Activated CD4-positive, alpha-beta memory T cell treated with anti-CD3 and anti-CD28 coated beads for 36 hours (primary cell): ENCODE data around the gene CTSK. TPM values are rescaled to one million over a fixed set of nuclear protein-coding genes. Genes with fewer than 3 reads are reported as not detected.
"Not testable (repeated sequence)": the region's sequence is repeated elsewhere in the genome, so short reads cannot be mapped to it uniquely, and the experiment has no call there.

Source experiments
- CTCF ChIA-PET: fragments of 350-600 bp; sonication (Branson Sonifier 250); formaldehyde crosslinking; loops from one replicate; lab custom pipeline; 2021; ENCODE audit warnings: antibody characterized with exemption, inconsistent platforms; lab: Charles Lee
- POLR2A ChIA-PET: fragments of 350-600 bp; sonication (Branson Sonifier 250); formaldehyde crosslinking; loops from one replicate; lab custom pipeline; 2021; ENCODE audit warnings: antibody characterized with exemption; lab: Charles Lee
- DNase-seq: peaks from one replicate; pipeline ENCODE4 v3.0.0-alpha.2; 2020
- H3K27ac Mint-ChIP-seq: one replicate; pipeline ENCODE4 v1.8.0; 2021; ENCODE audit warnings: mixed read lengths
- H3K27me3 Mint-ChIP-seq: one replicate; pipeline ENCODE4 v1.8.0; 2021; ENCODE audit warnings: mixed read lengths
- H3K36me3 Mint-ChIP-seq: one replicate; pipeline ENCODE4 v1.8.0; 2021; ENCODE audit warnings: mixed read lengths
- H3K4me1 Mint-ChIP-seq: one replicate; pipeline ENCODE4 v1.8.0; 2021; ENCODE audit warnings: low read depth, mixed read lengths
- H3K4me3 Mint-ChIP-seq: one replicate; pipeline ENCODE4 v1.8.0; 2021; ENCODE audit warnings: mild to moderate bottlenecking, mixed read lengths
- H3K9me3 Mint-ChIP-seq: one replicate; pipeline ENCODE4 v1.8.0; 2021; ENCODE audit warnings: mixed read lengths
- intact Hi-C: fragments of 100-400 bp; cut with micrococcal nuclease; formaldehyde crosslinking; loops from one replicate; pipeline ENCODE4 v1.15.1; 2023
- total RNA-seq, 2 experiments: library from RNA; stranded (reverse); gene quantifications; one replicate each; pipeline ENCODE4 v1.2.3, GENCODE V29; 2021

Gene CTSK
- total RNA-seq, 2 experiments from 2014 or later = 1.4 to 1.7 TPM

- intact Hi-C loops = no loop called here
- Mint-ChIP-seq H3K27me3 (no peaks in the 10 kb centered on the region), H3K27ac (no peak overlapping the region), H3K4me1 (no peaks in the 10 kb centered on the region), H3K4me3 (no peak overlapping the region), H3K36me3 (no peaks in the 10 kb centered on the region), H3K9me3 (no peaks in the 10 kb centered on the region)
- no peak for DNase-seq
- ChIA-PET CTCF (no interaction called here), POLR2A (no interaction called here)
Measured at GRCh38 chr1:150799089-150799488, 9.0 kb downstream of the CTSK start.

- Mint-ChIP-seq H3K27me3 (no peaks in the 10 kb centered on the region), H3K36me3 (no peaks in the 10 kb centered on the region), H3K9me3 (no peaks in the 10 kb centered on the region), H3K4me3 (no peak overlapping the region), H3K27ac (no peak overlapping the region), H3K4me1 (no peaks in the 10 kb centered on the region)
- intact Hi-C loops = no loop called here
- ChIA-PET POLR2A (interaction anchor here (0.6 kb wide), 1 partner anchor 456 kb away, joined by 3 read pairs; the partner anchor contains the start of gene PSMD4), CTCF (interaction anchor here (0.9 kb wide), 1 partner anchor 8 kb away, joined by 3 read pairs; no protein-coding TSS in a partner anchor)
- no peak for DNase-seq
Measured at GRCh38 chr1:150798525-150798924, 9.5 kb downstream of the CTSK start.

GRCh38 chr1:150796374-150796773 is 11.7 kb downstream of the CTSK start:
- no peak overlapping the region for H3K4me3 Mint-ChIP-seq
- ChIA-PET CTCF (no interaction called here), POLR2A (no interaction called here)
- H3K9me3 Mint-ChIP-seq = no peaks in the 10 kb centered on the region
- H3K4me1 Mint-ChIP-seq = no peaks in the 10 kb centered on the region
- no peaks in the 10 kb centered on the region for H3K27me3 Mint-ChIP-seq
- H3K27ac Mint-ChIP-seq = no peak overlapping the region
- intact Hi-C loops = no loop called here
- DNase-seq = no peak
- no peaks in the 10 kb centered on the region for H3K36me3 Mint-ChIP-seq

GRCh38 chr1:150793778-150794177 is 14.3 kb downstream of the CTSK start:
- POLR2A ChIA-PET, CTCF ChIA-PET: not testable (repeated sequence)

GRCh38 chr1:150793221-150793620 is 14.8 kb downstream of the CTSK start:
- POLR2A ChIA-PET = no interaction called here
- Mint-ChIP-seq H3K27me3 (no peaks in the 10 kb centered on the region), H3K9me3 (no peaks in the 10 kb centered on the region), H3K27ac (no peak overlapping the region), H3K4me3 (no peak overlapping the region), H3K4me1 (no peaks in the 10 kb centered on the region), H3K36me3 (no peaks in the 10 kb centered on the region)
- CTCF ChIA-PET = no interaction called here
- intact Hi-C loops = no loop called here
- DNase-seq = no peak

More at GRCh38 chr1:150793778-150794177, 14.3 kb downstream of the CTSK start:
- H3K9me3 Mint-ChIP-seq, H3K27ac Mint-ChIP-seq, DNase-seq, H3K4me1 Mint-ChIP-seq, H3K36me3 Mint-ChIP-seq, intact Hi-C loops, H3K4me3 Mint-ChIP-seq, H3K27me3 Mint-ChIP-seq: not testable (repeated sequence)

- Mint-ChIP-seq H3K9me3 (no peaks in the 10 kb centered on the region), H3K36me3 (no peaks in the 10 kb centered on the region), H3K4me3 (no peak overlapping the region), H3K27me3 (no peaks in the 10 kb centered on the region), H3K4me1 (no peaks in the 10 kb centered on the region), H3K27ac (no peak overlapping the region)
- intact Hi-C loops = no loop called here
- ChIA-PET CTCF (no interaction called here), POLR2A (no interaction called here)
- no peak for DNase-seq
Measured at GRCh38 chr1:150791585-150791984, 16.5 kb downstream of the CTSK start.

- Mint-ChIP-seq H3K9me3 (no peaks in the 10 kb centered on the region), H3K4me3 (no peak overlapping the region), H3K27me3 (no peaks in the 10 kb centered on the region), H3K36me3 (no peaks in the 10 kb centered on the region), H3K4me1 (no peaks in the 10 kb centered on the region), H3K27ac (no peak overlapping the region)
- intact Hi-C loops = no loop called here
- DNase-seq = no peak
- POLR2A ChIA-PET = no interaction called here
- CTCF ChIA-PET = no interaction called here
Measured at GRCh38 chr1:150789396-150789795, 18.7 kb downstream of the CTSK start.

- H3K4me3 Mint-ChIP-seq = no peak overlapping the region
- no peaks in the 10 kb centered on the region for H3K27me3 Mint-ChIP-seq
- intact Hi-C loops = no loop called here
- no peak for DNase-seq
- ChIA-PET CTCF (no interaction called here), POLR2A (no interaction called here)
- H3K9me3 Mint-ChIP-seq = no peaks in the 10 kb centered on the region
- no peak overlapping the region for H3K27ac Mint-ChIP-seq
- H3K4me1 Mint-ChIP-seq = no peaks in the 10 kb centered on the region
- H3K36me3 Mint-ChIP-seq = no peaks in the 10 kb centered on the region
Measured at GRCh38 chr1:150788946-150789345, 19.1 kb downstream of the CTSK start.

GRCh38 chr1:150787455-150787854 is 20.6 kb downstream of the CTSK start:
- Mint-ChIP-seq H3K27ac (no peak overlapping the region), H3K36me3 (no peaks in the 10 kb centered on the region), H3K4me3 (no peak overlapping the region), H3K4me1 (no peaks in the 10 kb centered on the region), H3K27me3 (no peaks in the 10 kb centered on the region), H3K9me3 (no peaks in the 10 kb centered on the region)
- ChIA-PET POLR2A (no interaction called here), CTCF (no interaction called here)
- DNase-seq = no peak
- intact Hi-C loops = no loop called here

GRCh38 chr1:150780510-150780909 is 27.6 kb downstream of the CTSK start:
- no peak for DNase-seq
- ChIA-PET POLR2A (no interaction called here), CTCF (no interaction called here)
- Mint-ChIP-seq H3K4me3 (no peak overlapping the region), H3K4me1 (peaks cover 12% of the 10 kb centered on the region), H3K27ac (no peak overlapping the region), H3K9me3 (no peaks in the 10 kb centered on the region), H3K27me3 (no peaks in the 10 kb centered on the region), H3K36me3 (no peaks in the 10 kb centered on the region)
- intact Hi-C loops = no loop called here

GRCh38 chr1:150778409-150778808 is 29.7 kb downstream of the CTSK start:
- DNase-seq = no peak
- H3K4me3 Mint-ChIP-seq = no peak overlapping the region
- peaks cover 12% of the 10 kb centered on the region for H3K4me1 Mint-ChIP-seq
- POLR2A ChIA-PET = interaction anchor here (0.6 kb wide), 1 partner anchor 64 kb away, joined by 7 read pairs; no protein-coding TSS in a partner anchor
- H3K27me3 Mint-ChIP-seq = no peaks in the 10 kb centered on the region
- H3K36me3 Mint-ChIP-seq = no peaks in the 10 kb centered on the region
- intact Hi-C loops = no loop called here
- no peaks in the 10 kb centered on the region for H3K9me3 Mint-ChIP-seq
- no peak overlapping the region for H3K27ac Mint-ChIP-seq
- CTCF ChIA-PET = no interaction called here

- CTCF ChIA-PET = interaction anchor here (0.6 kb wide), 1 partner anchor 11 kb away, joined by 3 read pairs; no protein-coding TSS in a partner anchor
- Mint-ChIP-seq H3K27me3 (no peaks in the 10 kb centered on the region), H3K9me3 (no peaks in the 10 kb centered on the region), H3K4me3 (no peak overlapping the region), H3K4me1 (peaks cover 12% of the 10 kb centered on the region), H3K27ac (no peak overlapping the region), H3K36me3 (no peaks in the 10 kb centered on the region)
- intact Hi-C loops = no loop called here
- no peak for DNase-seq
- POLR2A ChIA-PET = no interaction called here
Measured at GRCh38 chr1:150777544-150777943, 30.5 kb downstream of the CTSK start.

- CTCF ChIA-PET, intact Hi-C loops, DNase-seq, H3K4me3 Mint-ChIP-seq, POLR2A ChIA-PET, H3K9me3 Mint-ChIP-seq, H3K27me3 Mint-ChIP-seq, H3K36me3 Mint-ChIP-seq, H3K27ac Mint-ChIP-seq: not testable (repeated sequence)
- H3K4me1 Mint-ChIP-seq = peaks cover 21% of the 10 kb centered on the region
Measured at GRCh38 chr1:150775931-150776505, 32.0 kb downstream of the CTSK start.
